MM.1S (cell line): Measurements from ENCODE around the gene LYG2.

ENCODE experiments used
- EZH2phosphoT487 ChIP-seq: fragments of 300-600 bp; sonication (generic); IDR thresholded peaks from 2 replicates; pipeline ENCODE4 v1.6.1; 2018; ENCODE audit warnings: antibody characterized with exemption, low read length
- TF ChIP-seq, protein P1 (sequence below): fragments of 300-600 bp; sonication (generic); IDR thresholded peaks from 2 replicates; pipeline ENCODE4 v1.5.1; 2016; ENCODE audit warnings: antibody characterized with exemption, low read length, mixed read lengths

DNA sequence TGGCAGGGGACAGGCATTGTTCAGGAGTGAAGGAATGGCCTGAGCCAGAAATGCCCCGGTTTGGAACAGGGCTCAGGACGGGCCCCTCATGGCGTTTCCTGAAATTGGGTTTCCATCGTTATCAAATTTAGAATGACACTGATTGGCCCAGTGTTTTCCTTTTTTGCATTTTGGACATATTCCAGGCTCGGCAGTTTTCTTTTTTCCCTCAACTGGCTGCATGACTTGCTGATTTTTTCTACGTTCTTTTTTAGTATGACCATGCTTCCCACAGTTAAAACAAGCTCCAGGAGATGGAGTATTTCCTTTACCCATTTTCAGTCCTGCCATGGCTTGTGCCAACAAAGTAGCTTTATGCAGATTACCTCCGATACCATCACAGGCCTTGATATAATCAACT, 20.4 kb upstream of the LYG2 start:
- TF ChIP-seq, protein P1, sequence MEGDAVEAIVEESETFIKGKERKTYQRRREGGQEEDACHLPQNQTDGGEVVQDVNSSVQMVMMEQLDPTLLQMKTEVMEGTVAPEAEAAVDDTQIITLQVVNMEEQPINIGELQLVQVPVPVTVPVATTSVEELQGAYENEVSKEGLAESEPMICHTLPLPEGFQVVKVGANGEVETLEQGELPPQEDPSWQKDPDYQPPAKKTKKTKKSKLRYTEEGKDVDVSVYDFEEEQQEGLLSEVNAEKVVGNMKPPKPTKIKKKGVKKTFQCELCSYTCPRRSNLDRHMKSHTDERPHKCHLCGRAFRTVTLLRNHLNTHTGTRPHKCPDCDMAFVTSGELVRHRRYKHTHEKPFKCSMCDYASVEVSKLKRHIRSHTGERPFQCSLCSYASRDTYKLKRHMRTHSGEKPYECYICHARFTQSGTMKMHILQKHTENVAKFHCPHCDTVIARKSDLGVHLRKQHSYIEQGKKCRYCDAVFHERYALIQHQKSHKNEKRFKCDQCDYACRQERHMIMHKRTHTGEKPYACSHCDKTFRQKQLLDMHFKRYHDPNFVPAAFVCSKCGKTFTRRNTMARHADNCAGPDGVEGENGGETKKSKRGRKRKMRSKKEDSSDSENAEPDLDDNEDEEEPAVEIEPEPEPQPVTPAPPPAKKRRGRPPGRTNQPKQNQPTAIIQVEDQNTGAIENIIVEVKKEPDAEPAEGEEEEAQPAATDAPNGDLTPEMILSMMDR = no peak
- TF ChIP-seq EZH2phosphoT487 = no peak
